DND-41 (cell line): Measurements from ENCODE around the gene RPS28.

ENCODE experiments used
- EZH2 ChIP-seq: IDR thresholded peaks from 3 replicates; pipeline ENCODE4 v1.6.1; 2012; ENCODE audit warnings: borderline replicate concordance, low read depth, mild to moderate bottlenecking, moderate library complexity, low read length, inconsistent platforms; ENCODE audit not compliant: severe bottlenecking
- TF ChIP-seq, protein P1 (sequence below): IDR thresholded peaks from 2 replicates; pipeline ENCODE4 v1.5.1; 2012; ENCODE audit warnings: borderline replicate concordance, low read length, moderate library complexity, mild to moderate bottlenecking; ENCODE audit not compliant: poor library complexity, severe bottlenecking; ENCODE audit errors: extremely low read depth

DNA sequence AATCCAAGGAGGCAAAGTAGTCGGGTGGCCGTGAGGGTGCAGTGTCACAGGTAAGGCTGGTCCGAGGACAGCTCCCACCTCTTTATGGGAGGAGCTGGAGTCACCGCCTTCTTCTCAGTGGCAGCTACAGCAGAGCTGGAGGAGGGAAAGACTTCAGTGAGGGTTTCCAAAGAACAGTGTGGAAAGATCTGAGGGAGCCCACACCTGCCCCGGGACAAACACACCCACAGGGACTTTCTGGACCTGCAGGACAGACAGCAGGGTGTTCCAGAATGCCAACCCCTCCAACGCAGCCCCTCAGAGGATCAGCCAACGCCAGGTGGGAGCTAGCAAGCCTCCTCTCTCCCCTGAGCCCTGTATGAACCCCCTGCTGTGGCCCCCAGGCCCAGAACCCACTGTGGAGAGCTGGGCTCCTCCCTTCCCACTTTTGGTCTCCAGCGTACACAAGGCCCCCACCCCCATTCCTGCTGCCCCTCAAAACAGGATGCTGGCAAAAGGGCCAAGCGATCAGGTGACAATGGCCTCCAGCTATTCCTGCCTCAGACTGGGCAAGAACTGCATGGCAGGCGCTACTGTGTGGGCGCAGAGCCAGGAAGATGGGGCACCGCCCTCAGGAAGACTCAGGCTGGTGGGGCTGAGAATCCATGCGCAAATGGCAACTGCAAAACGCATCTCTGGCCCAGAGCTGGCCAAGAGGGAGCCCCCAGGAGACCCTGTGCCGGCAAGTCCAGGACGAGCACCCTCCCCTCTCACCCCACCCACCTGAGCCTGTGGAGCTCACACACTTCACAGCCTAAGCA lies 9.6 kb upstream of the RPS28 start:
- TF ChIP-seq, protein P1, sequence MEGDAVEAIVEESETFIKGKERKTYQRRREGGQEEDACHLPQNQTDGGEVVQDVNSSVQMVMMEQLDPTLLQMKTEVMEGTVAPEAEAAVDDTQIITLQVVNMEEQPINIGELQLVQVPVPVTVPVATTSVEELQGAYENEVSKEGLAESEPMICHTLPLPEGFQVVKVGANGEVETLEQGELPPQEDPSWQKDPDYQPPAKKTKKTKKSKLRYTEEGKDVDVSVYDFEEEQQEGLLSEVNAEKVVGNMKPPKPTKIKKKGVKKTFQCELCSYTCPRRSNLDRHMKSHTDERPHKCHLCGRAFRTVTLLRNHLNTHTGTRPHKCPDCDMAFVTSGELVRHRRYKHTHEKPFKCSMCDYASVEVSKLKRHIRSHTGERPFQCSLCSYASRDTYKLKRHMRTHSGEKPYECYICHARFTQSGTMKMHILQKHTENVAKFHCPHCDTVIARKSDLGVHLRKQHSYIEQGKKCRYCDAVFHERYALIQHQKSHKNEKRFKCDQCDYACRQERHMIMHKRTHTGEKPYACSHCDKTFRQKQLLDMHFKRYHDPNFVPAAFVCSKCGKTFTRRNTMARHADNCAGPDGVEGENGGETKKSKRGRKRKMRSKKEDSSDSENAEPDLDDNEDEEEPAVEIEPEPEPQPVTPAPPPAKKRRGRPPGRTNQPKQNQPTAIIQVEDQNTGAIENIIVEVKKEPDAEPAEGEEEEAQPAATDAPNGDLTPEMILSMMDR, result no peak
- TF ChIP-seq EZH2, result no peak
